ENCODE data around the gene ZNF280A.
"Not testable (repeated sequence)": the region's sequence is repeated elsewhere in the genome, so short reads cannot be mapped to it uniquely, and the experiment has no call there.

ZNF280A gene

DNA sequence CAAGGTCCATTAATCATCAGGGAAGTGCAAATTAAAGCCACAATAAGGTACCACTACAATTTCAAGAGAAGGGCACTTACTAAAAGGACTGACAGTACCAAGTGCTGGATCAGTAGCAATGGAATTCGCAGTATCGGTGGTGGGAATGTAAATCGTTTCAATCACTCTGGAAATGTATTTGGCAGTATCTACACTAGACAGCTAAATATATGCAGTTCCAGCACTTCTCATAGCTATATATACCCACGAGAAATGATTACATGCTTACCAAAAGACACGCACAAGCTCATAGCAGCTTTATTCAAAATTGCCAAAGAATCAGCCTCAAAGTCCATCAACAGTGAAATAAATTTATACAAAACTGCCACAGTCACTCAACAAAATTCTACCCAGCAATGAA lies 7.1 kb downstream of the ZNF280A start:
- H3K27ac Mint-ChIP-seq = no peak overlapping the region

DNA sequence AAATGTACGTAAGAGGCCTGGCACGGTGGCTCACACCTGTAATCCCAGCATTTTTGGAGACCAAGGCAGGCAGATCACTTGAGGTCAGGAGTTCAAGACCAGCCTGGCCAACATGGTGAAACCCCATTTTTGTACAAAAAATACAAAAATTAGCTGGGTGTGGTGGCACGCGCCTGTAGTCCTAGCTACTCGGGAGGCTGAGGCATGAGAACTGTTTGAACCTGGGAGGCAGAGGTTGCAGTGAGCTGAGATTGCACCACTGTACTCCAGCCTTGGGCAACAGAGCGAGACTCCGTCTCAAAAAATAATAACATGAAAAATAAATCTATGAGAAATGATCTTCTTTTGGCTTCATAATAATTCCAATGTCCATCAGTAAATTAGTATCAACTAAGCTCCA lies 9.2 kb downstream of the ZNF280A start:
- DNase-seq, H3K36me3 Mint-ChIP-seq, H3K4me3 Mint-ChIP-seq, CTCF ChIA-PET, H3K27ac Mint-ChIP-seq: not testable (repeated sequence)
- peaks cover 23% of the 10 kb centered on the region for H3K27me3 Mint-ChIP-seq
- peaks cover 11% of the 10 kb centered on the region for H3K9me3 Mint-ChIP-seq
- H3K4me1 Mint-ChIP-seq = peaks cover 12% of the 10 kb centered on the region

More for the DNA sequence above, 7.1 kb downstream of the ZNF280A start:
- Mint-ChIP-seq H3K9me3 (peaks cover 11% of the 10 kb centered on the region), H3K36me3 (peaks cover 2% of the 10 kb centered on the region), H3K27me3 (peaks cover 32% of the 10 kb centered on the region), H3K4me1 (peaks cover 5% of the 10 kb centered on the region), H3K4me3 (no peak overlapping the region)
- no peak for DNase-seq
- CTCF ChIA-PET = no interaction called here

DNA sequence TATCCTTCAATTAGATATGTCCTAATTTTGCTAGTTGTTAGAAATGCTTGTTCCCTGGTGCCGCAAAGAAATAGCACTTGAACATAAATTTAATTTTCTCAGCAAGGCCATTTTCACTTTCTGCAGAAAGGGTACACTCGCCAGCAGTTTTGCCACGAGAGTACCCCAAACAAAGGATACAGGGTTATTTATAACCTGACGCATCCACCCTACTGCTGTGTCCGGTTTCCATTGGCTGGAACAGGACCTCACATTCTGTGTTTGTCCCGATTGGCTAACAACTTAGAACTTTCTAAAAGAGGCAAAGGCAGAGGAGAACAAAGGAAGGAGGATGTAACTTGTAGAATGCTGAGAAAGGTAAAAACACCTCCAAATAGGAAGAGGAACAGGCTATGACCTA lies 10.2 kb downstream of the ZNF280A start:
- CTCF ChIA-PET = interaction anchor here (1.6 kb wide), 1 partner anchor 9 kb away, joined by 10 read pairs; the partner anchor contains the start of gene ZNF280A
- H3K27me3 Mint-ChIP-seq = peaks cover 14% of the 10 kb centered on the region
- not testable (repeated sequence) for H3K36me3 Mint-ChIP-seq, H3K4me3 Mint-ChIP-seq, H3K27ac Mint-ChIP-seq, DNase-seq
- H3K9me3 Mint-ChIP-seq = peaks cover 11% of the 10 kb centered on the region
- H3K4me1 Mint-ChIP-seq = peaks cover 12% of the 10 kb centered on the region

DNA sequence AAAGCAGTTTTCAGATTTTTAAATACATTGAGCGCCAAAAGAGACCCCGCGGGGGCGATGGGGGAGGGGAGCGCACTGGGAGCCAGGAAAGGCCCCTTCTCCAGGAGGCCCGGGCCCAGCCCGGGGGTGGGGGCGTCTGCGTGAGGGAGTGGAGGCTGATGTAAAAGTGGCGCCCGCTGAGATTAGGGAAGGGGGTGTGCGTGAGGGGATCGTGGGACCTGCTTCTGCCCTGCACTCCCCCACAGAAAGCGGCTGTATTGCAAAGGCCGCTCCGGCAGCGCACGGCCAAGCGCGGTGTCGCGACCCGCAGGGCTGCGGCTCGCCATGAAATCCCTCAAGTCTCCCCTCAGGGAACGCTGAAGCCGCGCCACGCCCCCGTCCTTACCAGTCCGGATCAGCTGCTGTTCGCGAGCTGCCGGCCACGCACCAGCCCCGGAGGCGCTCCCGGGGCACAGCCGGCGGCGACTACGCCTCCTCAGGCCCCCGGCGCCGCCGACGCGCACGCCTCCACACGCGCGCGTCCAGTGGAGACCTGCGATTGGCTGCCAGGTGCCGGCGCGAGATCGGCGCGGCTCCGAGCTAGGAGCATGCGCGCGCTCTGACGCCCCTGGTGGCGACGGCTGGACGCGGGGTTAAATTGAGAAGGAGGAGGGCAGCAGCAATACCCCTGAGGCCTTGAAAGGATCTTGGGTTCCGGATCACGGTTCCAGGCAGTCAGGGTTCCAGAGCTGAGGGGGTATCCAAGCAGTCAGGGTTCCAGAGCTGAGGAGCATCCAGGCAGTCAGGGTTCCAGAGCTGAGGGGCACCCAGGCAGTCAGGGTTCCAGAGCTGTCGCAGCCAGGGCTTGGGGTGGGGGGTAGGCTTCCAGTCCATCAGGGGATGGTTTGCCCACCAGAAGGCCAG lies 11.5 kb downstream of the ZNF280A start, which contains the start of gene ZNF280B:
ZNF280B (minus strand) TSS at position 469 of the 903 bp plus-strand sequence. CDS start 19,344 bp downstream, outside the sequence.
- Mint-ChIP-seq H3K27ac (peak within 1 kb of the TSS; percentile 39), H3K27me3 (peaks cover 11% of the 10 kb centered on the region), H3K4me1 (peaks cover 12% of the 10 kb centered on the region), H3K4me3 (peak within 1 kb of the TSS; percentile 80), H3K36me3 (peaks cover 16% of the 10 kb centered on the region), H3K9me3 (peaks cover 11% of the 10 kb centered on the region)
- peak; percentile 89 for DNase-seq
- CTCF ChIA-PET = interaction anchor here (0.6 to 1.8 kb wide), 5 partner anchors 11 to 826 kb away, joined by 3 to 10 read pairs (median 4); partner anchors contain the start of gene ZNF280A

DNA sequence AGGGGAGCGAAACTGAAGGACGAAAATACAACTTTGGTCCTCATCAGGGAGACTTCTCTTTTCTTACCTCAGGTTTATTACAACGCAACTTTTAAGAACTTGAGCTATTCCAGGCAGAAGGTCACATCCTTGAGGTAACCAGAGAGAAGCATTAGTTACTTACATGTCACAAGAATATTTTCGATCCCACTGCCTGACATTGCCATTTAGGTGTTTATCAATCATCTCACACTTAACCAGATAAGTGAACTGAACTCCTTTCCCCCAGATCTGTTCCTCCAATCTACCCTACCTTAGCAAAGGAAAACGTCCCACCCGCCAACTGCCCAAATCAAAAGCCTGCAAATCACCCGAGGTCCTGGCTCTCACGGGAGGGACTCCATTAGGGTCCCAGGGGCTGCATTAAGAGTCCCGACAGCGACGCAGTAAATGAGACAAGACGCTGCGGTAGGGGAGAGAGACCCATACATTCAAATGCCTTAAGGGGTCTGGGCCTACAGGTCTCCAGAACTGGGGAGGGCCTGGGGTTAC lies 12.3 kb downstream of the ZNF280A start:
- H3K4me3 Mint-ChIP-seq = peak overlapping the region; percentile 80
- peak overlapping the region; percentile 39 for H3K27ac Mint-ChIP-seq
- H3K36me3 Mint-ChIP-seq = peaks cover 16% of the 10 kb centered on the region
- no peak for DNase-seq
- CTCF ChIA-PET = interaction anchor here (0.9 to 1.8 kb wide), 3 partner anchors 10 to 24 kb away, joined by 3 to 4 read pairs (median 3); no protein-coding TSS in a partner anchor
- H3K27me3 Mint-ChIP-seq = peaks cover 7% of the 10 kb centered on the region
- H3K9me3 Mint-ChIP-seq = peaks cover 11% of the 10 kb centered on the region
- H3K4me1 Mint-ChIP-seq = peaks cover 12% of the 10 kb centered on the region

DNA sequence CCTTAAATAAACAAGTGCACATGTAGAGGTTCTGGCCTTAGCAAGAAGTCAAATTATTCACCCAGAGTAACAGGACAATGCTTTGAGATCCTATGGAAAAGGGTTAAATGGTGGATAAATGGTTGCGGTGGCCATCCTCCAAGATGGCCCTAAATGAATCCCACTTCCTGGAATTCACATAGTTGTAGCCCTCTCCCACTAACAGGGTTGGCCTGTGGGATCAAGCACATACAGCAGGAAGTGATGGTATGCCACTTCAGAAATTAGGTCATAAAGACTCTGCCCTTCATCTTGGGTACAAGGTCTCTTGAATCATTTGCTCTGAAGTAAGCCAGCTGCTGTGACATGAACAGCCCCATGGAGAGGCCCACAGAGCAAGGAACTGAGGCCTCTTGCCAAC lies 13.3 kb downstream of the ZNF280A start:
- Mint-ChIP-seq H3K4me1 (peaks cover 12% of the 10 kb centered on the region), H3K27me3 (peaks cover 7% of the 10 kb centered on the region), H3K4me3 (no peak overlapping the region), H3K36me3 (peaks cover 16% of the 10 kb centered on the region), H3K9me3 (peaks cover 11% of the 10 kb centered on the region), H3K27ac (no peak overlapping the region)
- no peak for DNase-seq
- CTCF ChIA-PET = interaction anchor here (1.3 to 1.8 kb wide), 2 partner anchors 9 to 16 kb away, joined by 3 to 4 read pairs; no protein-coding TSS in a partner anchor

DNA sequence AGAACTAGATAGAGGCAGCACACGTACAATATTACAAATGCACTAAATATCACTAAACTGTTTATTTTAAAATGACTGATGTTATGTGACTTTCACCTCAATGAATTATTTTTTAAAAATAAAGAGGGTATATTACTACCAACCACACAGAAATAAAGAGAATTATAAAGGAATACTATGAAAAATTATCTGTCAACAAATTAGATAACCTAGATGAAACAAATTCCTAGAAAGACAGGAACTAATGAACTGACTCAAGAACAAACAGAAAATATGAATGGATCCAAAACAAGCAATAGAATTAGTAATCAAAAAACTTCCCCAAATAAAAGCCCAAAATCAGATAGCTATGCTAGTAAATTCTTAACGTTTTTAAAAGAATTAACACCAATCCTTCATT lies 21.8 kb downstream of the ZNF280A start:
- no peak overlapping the region for H3K4me3 Mint-ChIP-seq
- CTCF ChIA-PET = no interaction called here
- no peak overlapping the region for H3K27ac Mint-ChIP-seq
- no peaks in the 10 kb centered on the region for H3K9me3 Mint-ChIP-seq
- H3K27me3 Mint-ChIP-seq = no peaks in the 10 kb centered on the region
- H3K36me3 Mint-ChIP-seq = no peaks in the 10 kb centered on the region
- H3K4me1 Mint-ChIP-seq = no peaks in the 10 kb centered on the region
- no peak for DNase-seq

DNA sequence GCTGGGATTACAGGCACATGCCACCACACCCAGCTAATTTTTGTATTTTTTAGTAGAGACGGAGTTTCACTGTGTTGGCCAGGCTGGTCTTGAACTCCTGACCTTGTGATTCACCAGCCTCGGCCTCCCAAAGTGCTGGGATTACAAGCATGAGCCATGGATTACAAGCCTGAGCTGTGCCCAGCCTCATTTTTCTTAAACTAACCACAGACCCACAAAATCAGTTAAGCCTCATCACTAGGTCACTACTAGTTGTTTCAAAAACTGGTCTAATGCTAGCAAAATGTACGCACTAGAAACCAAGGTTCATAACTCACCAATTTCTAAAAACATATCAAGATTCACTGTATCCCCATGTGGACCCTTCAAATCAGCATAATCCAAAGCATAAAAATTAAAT lies 28.5 kb downstream of the ZNF280A start:
- not testable (repeated sequence) for H3K27me3 Mint-ChIP-seq, H3K36me3 Mint-ChIP-seq, DNase-seq, H3K4me3 Mint-ChIP-seq, H3K9me3 Mint-ChIP-seq, H3K4me1 Mint-ChIP-seq, H3K27ac Mint-ChIP-seq
- CTCF ChIA-PET = interaction anchor here (1.0 kb wide), 1 partner anchor 16 kb away, joined by 4 read pairs; the partner anchor contains the start of gene ZNF280B

DNA sequence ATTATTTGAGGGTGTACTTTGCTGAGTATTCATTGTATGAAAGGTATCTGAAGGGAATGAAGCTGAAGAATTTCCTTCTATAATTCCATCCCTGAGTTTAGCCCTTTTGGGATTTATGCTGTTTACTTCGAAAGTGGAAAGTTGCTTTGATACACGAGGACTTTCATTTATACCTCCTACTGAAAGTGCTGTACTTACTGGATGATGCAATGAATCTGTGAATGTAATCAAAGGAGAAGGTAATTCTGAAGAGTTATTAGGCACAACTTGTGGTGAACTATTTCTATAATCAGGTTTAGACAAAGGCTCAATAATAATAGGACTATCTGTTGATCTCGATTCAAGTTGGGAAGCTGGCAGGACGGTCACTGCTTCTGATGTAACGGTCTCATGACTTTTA lies 31.3 kb downstream of the ZNF280A start:
- Mint-ChIP-seq H3K9me3 (no peaks in the 10 kb centered on the region), H3K4me3 (no peak overlapping the region), H3K27me3 (no peaks in the 10 kb centered on the region), H3K4me1 (no peaks in the 10 kb centered on the region), H3K27ac (no peak overlapping the region), H3K36me3 (peaks cover 2% of the 10 kb centered on the region)
- CTCF ChIA-PET = no interaction called here
- DNase-seq = no peak

DNA sequence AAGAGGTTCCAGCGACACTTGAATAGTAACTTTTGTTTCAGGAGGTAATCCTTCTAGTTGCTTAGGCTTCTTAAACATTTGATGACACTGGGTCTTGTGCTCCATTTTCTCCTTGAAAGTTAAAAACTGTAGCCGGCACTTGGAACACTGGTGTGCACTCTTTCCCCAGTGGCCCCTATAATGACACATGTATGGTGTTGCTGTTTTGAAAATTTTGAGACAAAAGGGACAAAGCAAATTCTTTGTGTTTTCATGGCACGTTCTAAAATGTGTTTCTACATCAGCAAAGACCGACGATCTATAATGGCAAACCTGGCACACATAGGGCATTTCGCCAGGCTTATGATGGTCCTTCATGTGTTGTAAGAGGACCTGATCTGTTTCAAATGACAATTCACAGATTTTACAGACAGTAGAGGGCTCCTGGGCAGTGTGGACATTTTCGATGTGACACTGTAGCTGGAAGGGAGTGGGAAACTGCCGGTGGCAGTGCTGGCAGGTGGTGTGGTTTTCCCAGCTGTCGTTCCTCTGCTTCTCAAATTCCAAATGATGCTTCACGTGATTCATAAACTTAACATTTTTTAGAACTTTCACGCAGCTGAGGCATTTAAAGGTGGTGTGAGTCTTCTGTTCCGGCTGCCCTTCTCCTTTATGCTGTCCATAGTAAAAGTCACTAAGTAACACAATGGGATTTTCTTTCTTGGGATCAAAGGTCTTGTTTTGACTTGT lies 32.0 kb downstream of the ZNF280A start:
- Mint-ChIP-seq H3K27me3 (no peaks in the 10 kb centered on the region), H3K4me3 (no peak overlapping the region), H3K27ac (no peak overlapping the region), H3K9me3 (no peaks in the 10 kb centered on the region), H3K36me3 (peaks cover 2% of the 10 kb centered on the region), H3K4me1 (no peaks in the 10 kb centered on the region)
- no peak for DNase-seq
- CTCF ChIA-PET = no interaction called here

DNA sequence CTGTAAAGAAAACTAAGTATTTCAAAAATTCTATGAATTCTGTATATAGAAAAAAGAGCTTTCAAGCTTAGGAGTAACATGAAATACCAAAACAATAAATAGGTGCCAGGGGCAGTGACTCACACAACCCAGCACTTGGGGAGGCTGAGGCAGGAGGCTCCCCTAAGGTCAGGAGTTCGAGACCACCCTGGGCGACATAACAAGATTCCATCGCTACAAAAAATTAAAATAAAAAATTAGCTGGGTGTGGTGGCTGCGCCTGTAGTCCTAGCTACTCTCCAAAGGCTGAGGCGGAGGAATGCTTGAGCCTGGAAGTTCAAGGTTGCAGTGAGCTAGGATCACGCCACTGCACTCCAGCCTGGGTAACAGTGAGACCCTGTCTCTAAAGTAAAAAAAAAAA lies 33.0 kb downstream of the ZNF280A start:
- CTCF ChIA-PET = interaction anchor here (1.1 kb wide), 1 partner anchor 131 kb away, joined by 3 read pairs; no protein-coding TSS in a partner anchor
- H3K4me3 Mint-ChIP-seq = no peak overlapping the region
- H3K9me3 Mint-ChIP-seq = no peaks in the 10 kb centered on the region
- no peaks in the 10 kb centered on the region for H3K4me1 Mint-ChIP-seq
- H3K36me3 Mint-ChIP-seq = peaks cover 2% of the 10 kb centered on the region
- H3K27ac Mint-ChIP-seq = no peak overlapping the region
- H3K27me3 Mint-ChIP-seq = no peaks in the 10 kb centered on the region
- no peak for DNase-seq

DNA sequence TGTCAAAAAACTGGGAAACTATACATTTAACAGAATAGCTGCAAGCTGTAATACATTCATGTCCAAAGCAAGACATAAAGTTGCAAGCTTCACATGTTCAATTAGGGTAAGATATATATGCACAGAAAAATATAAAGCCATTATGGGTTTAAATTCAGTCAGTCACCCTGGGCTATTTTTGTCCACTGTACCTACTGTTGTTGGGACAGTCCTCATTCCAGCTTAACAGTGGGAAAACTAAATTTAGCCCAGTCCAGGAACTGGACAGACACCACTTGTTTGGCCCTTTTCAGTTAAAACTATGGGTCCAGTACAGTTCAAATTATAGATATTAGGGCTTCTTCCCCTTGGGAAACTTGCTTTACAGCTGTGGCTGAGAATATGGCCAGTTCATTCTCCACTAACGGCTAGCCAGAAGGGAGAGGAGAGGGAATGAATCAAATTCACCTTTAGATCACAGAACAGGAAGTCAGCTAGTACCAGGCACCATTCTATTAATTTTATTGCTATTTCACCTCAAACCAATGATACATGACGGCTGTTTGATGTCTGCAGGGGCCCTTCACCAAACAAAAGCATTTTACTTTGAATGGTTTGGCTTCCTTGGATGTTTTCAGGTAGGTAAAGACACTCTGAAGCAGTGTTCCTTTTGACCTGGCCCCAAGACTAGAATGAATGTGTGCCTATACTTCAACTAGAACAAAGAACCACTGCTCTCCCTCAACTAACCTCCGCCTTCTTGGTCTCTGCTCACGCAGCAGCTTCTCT lies 33.8 kb downstream of the ZNF280A start:
- Mint-ChIP-seq H3K27ac (no peak overlapping the region), H3K4me1 (no peaks in the 10 kb centered on the region), H3K36me3 (peaks cover 2% of the 10 kb centered on the region), H3K4me3 (no peak overlapping the region), H3K9me3 (no peaks in the 10 kb centered on the region), H3K27me3 (no peaks in the 10 kb centered on the region)
- CTCF ChIA-PET = interaction anchor here (1.1 kb wide), 1 partner anchor 130 kb away, joined by 3 read pairs; no protein-coding TSS in a partner anchor
- DNase-seq = no peak

DNA sequence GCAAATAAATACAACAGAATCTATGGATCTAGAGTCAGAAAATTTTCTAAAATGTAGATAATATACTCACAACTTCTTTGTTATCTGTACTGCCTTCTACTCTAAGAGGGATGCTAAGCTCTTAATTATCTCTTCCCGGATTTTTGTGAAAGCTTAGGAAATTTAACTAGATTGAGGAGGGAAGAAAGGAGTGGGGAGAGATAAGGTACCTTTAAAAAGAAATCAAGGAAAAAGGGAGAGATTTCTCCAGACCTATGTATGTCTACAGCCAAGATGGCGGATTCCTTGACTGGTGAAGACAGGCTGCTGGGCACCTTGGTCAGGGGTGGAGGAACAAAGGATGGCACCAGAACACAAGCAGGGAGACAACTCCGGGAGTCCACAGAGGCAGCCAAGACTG lies 34.5 kb downstream of the ZNF280A start:
- Mint-ChIP-seq H3K27me3 (no peaks in the 10 kb centered on the region), H3K9me3 (no peaks in the 10 kb centered on the region), H3K4me3 (no peak overlapping the region), H3K36me3 (peaks cover 2% of the 10 kb centered on the region), H3K4me1 (no peaks in the 10 kb centered on the region), H3K27ac (no peak overlapping the region)
- DNase-seq = no peak
- CTCF ChIA-PET = no interaction called here
